GM12878 (cell line): ENCODE results near the gene APPBP2. TPM values are rescaled to one million over a fixed set of nuclear protein-coding genes. Genes with fewer than 3 reads are reported as not detected.

Source experiments
- ATAC-seq: fragments of 200-7000 bp; cut with Tn5 transposase; 3 replicates; pipeline ENCODE4 v1.9.1; 2020; ENCODE audit warnings: mild to moderate bottlenecking, moderate library complexity
- BruUV-seq: library from RNA; stranded (reverse); fragments of 400-500 nt; replicated peaks from 2 replicates; lab custom pipeline; 2021; lab: Mats Ljungman, UMichigan
- CTCF ChIA-PET: fragments of 300-600 bp; sonication (Branson Sonifier 250); formaldehyde crosslinking; extraction: SDS; loops from one replicate; lab custom pipeline; 2021; ENCODE audit warnings: inconsistent platforms; lab: Yijun Ruan, JAX
- POLR2A ChIA-PET: fragments of 350-600 bp; formaldehyde crosslinking; extraction: SDS; loops from one replicate; lab custom pipeline; 2021; ENCODE audit warnings: inconsistent platforms; lab: Charles Lee
- RAD21 ChIA-PET: fragments of 300-600 bp; sonication (Branson Sonifier 250); formaldehyde crosslinking; loops from one replicate; lab custom pipeline; 2023; ENCODE audit warnings: antibody characterized with exemption; ENCODE audit not compliant: unreplicated experiment; lab: Charles Lee
- SMC1A ChIA-PET: fragments of 300-600 bp; sonication (Branson Sonifier 250); formaldehyde crosslinking; loops from one replicate; lab custom pipeline; 2023; ENCODE audit not compliant: unreplicated experiment, uncharacterized antibody; lab: Charles Lee
- DNase-seq: peaks from one replicate; pipeline ENCODE4 v3.0.0-alpha.2; 2011; ENCODE audit warnings: low read depth, low spot score
- FAIRE-seq: peaks from 3 replicates; lab custom pipeline; 2011; peaks lifted over from hg19 to GRCh38; lab: Jason Lieb, UNC
- H2AFZ ChIP-seq: 2 replicates; pipeline ENCODE4 v1.6.0; 2011; ENCODE audit warnings: low read depth, low read length, control low read depth; ENCODE audit not compliant: control insufficient read depth
- H3K27ac ChIP-seq: 2 replicates; pipeline ENCODE4 v1.5.1; 2011; ENCODE audit warnings: control low read depth; ENCODE audit not compliant: control insufficient read depth, insufficient read depth
- H3K27me3 ChIP-seq, 2 experiments: replicated peaks in 1 of 2; 2 replicates each; pipeline versions ENCODE4 v1.6.0 to v1.6.1; 2011; ENCODE audit warnings: low read length in 1 of 2; ENCODE audit not compliant: control insufficient read depth in 2 of 2, insufficient read depth in 2 of 2
- H3K36me3 ChIP-seq, 2 experiments: 2 replicates each; pipeline ENCODE4 v1.5.1; 2011; ENCODE audit warnings: low read length in 1 of 2; ENCODE audit not compliant: control insufficient read depth in 2 of 2, insufficient read depth in 2 of 2
- H3K4me1 ChIP-seq: 2 replicates; pipeline ENCODE4 v1.6.1; 2011; ENCODE audit warnings: mild to moderate bottlenecking, low read length, moderate library complexity, mixed read lengths; ENCODE audit not compliant: control insufficient read depth, insufficient read depth
- H3K4me2 ChIP-seq: 2 replicates; pipeline ENCODE4 v1.6.0; 2011; ENCODE audit warnings: control low read depth; ENCODE audit not compliant: control insufficient read depth, insufficient read depth
- H3K4me3 ChIP-seq: fragments of 200-600 bp; sonication (generic); 2 replicates; pipeline ENCODE4 v1.5.1; 2016
- H3K79me2 ChIP-seq: 2 replicates; pipeline ENCODE4 v1.6.0; 2011; ENCODE audit warnings: low read length; ENCODE audit not compliant: control insufficient read depth, insufficient read depth
- H3K9ac ChIP-seq: 2 replicates; pipeline ENCODE4 v1.8.0; 2011; ENCODE audit warnings: low read length, control low read depth, mixed read lengths; ENCODE audit not compliant: control insufficient read depth, insufficient read depth
- H3K9me3 ChIP-seq: replicated peaks from 3 replicates; pipeline ENCODE4 v1.5.1; 2011; ENCODE audit warnings: mild to moderate bottlenecking, low read length; ENCODE audit not compliant: control insufficient read depth, insufficient read depth
- H4K20me1 ChIP-seq: 2 replicates; pipeline ENCODE4 v1.6.0; 2011; ENCODE audit not compliant: control insufficient read depth, insufficient read depth
- E2F8 ChIP-seq: fragments of 450-650 bp; IDR thresholded peaks from 2 replicates; pipeline ENCODE4 v1.6.1; 2018; ENCODE audit warnings: mild to moderate bottlenecking, low read depth, moderate library complexity; ENCODE audit not compliant: partially characterized antibody
- JUND ChIP-seq: IDR thresholded peaks from 2 replicates; pipeline ENCODE4 v1.6.1; 2012; ENCODE audit warnings: low read depth, mild to moderate bottlenecking, low read length, improper control_type of control experiment, moderate library complexity
- MXI1 ChIP-seq: fragments of 150-350 bp; IDR thresholded peaks from 2 replicates; pipeline ENCODE4 v1.6.1; 2011; ENCODE audit warnings: low read depth, mild to moderate bottlenecking, inconsistent platforms, low read length, improper control_type of control experiment
- PBX3 ChIP-seq: IDR thresholded peaks from 2 replicates; pipeline ENCODE4 v1.6.1; 2011; ENCODE audit warnings: mild to moderate bottlenecking, low read depth, low read length, moderate library complexity; ENCODE audit not compliant: insufficient replicate concordance
- POLR2AphosphoS2 ChIP-seq: IDR thresholded peaks from 2 replicates; pipeline ENCODE4 v1.6.1; 2011; ENCODE audit warnings: low read depth, mild to moderate bottlenecking, low read length, improper control_type of control experiment, moderate library complexity
- SPI1 ChIP-seq: IDR thresholded peaks from 2 replicates; pipeline ENCODE4 v1.6.1; 2011; ENCODE audit warnings: low read depth, mild to moderate bottlenecking, low read length, moderate library complexity, borderline replicate concordance; ENCODE audit not compliant: insufficient read depth
- in situ Hi-C: fragments of 300-500 bp; cut with MboI; formaldehyde crosslinking; loops from 9 replicates; pipeline ENCODE4 v1.14.3; 2018; ENCODE audit warnings: mixed read lengths
- intact Hi-C: fragments of 100-400 bp; cut with micrococcal nuclease; formaldehyde crosslinking; loops from one replicate; pipeline ENCODE4 v1.14.2; 2022; ENCODE audit not compliant: unreplicated experiment
- polyA plus RNA-seq, 11 experiments: library from polyadenylated mRNA; depleted of rRNA in 4 of 11; unstranded in 6 of 11; stranded (reverse) in 5 of 11; fragments of >200 nt; fragmentation: Nextera tagmentation in 4 of 11; fragmentation: Illumina TruSeq in 1 of 11; extraction: Ambion mirVana in 4 of 11; extraction: Trizol in 1 of 11; gene quantifications; 1 replicate in 1 of 11; 2 replicates in 10 of 11; pipeline versions ENCODE4 v1.2.1 to v1.2.3, GENCODE V29; 2011 to 2016; ENCODE audit warnings: inconsistent platforms in 2 of 11, missing spikeins in 2 of 11, low read depth in 1 of 11
- total RNA-seq, 4 experiments: library from RNA; depleted of rRNA in 3 of 4; stranded (reverse); fragments of >200 nt in 3 of 4; fragmentation: Illumina TruSeq in 1 of 4; extraction: Trizol in 1 of 4; gene quantifications; 2 replicates each; pipeline versions ENCODE4 v1.2.1 to v1.2.3, GENCODE V29; 2013 to 2021

The APPBP2 gene
- total and polyA plus RNA-seq, 10 of the 15 experiments (the other 5 are each of a cell fraction or from before 2014, with no cell fraction given): 4.3 to 30.8 (median 13.1) TPM

GRCh38 chr17:60496041-60496440 lies 30.0 kb downstream of the APPBP2 start:
- H3K27ac ChIP-seq: no peak overlapping the region
- FAIRE-seq: no peak

More at GRCh38 chr17:60496041-60496440, 30.0 kb downstream of the APPBP2 start:
- ChIA-PET SMC1A (interaction anchor here (0.6 kb wide), 1 partner anchor 268 kb away, joined by 5 read pairs; no protein-coding TSS in a partner anchor), CTCF (interaction anchor here (0.6 kb wide), 1 partner anchor 1583 kb away, joined by 3 read pairs; no protein-coding TSS in a partner anchor), POLR2A (no interaction called here), RAD21 (no interaction called here)
- intact Hi-C loops: no loop called here
- DNase-seq (no peak), ATAC-seq (no peak)
- TF ChIP-seq E2F8 (no peak), MXI1 (no peak), POLR2AphosphoS2 (no peak), PBX3 (no peak), SPI1 (no peak), JUND (no peak)
- Histone ChIP-seq H3K27me3 (no peaks in the 10 kb centered on the region), H3K4me2 (no peak overlapping the region), H3K79me2 (no peaks in the 10 kb centered on the region), H2AFZ (no peak overlapping the region), H4K20me1 (no peaks in the 10 kb centered on the region), H3K36me3 (peaks cover 12 to 27% of the 10 kb centered on the region in 2 experiments), H3K9ac (no peak overlapping the region), H3K4me3 (no peak overlapping the region), H3K9me3 (peaks cover 21% of the 10 kb centered on the region), H3K4me1 (no peaks in the 10 kb centered on the region)
- in situ Hi-C loops: no loop called here
- no TSS peak for BruUV-seq
